PC-3 (cell line): ENCODE results near the gene ARHGAP9. TPM values are rescaled to one million over a fixed set of nuclear protein-coding genes. Genes with fewer than 3 reads are reported as not detected.

Experiments
- ATAC-seq: fragments of 200-7000 bp; cut with Tn5 transposase; 2 replicates; pipeline ENCODE4 v1.9.1; 2020; ENCODE audit warnings: mild to moderate bottlenecking, moderate library complexity
- BruUV-seq: library from RNA; stranded (reverse); fragments of 400-500 nt; replicated peaks from 2 replicates; lab custom pipeline; 2021; lab: Mats Ljungman, UMichigan
- CTCF ChIA-PET: fragments of 300-600 bp; sonication (Branson Sonifier 250); formaldehyde crosslinking; loops from one replicate; lab custom pipeline; 2022; ENCODE audit warnings: antibody characterized with exemption; lab: Charles Lee
- POLR2A ChIA-PET: fragments of 300-600 bp; sonication (Branson Sonifier 250); formaldehyde crosslinking; loops from one replicate; lab custom pipeline; 2022; ENCODE audit warnings: antibody characterized with exemption; ENCODE audit not compliant: unreplicated experiment; lab: Charles Lee
- DNase-seq: peaks from one replicate; pipeline ENCODE4 v3.0.0-alpha.2; 2015
- H2AFZ ChIP-seq: fragments of 300-600 bp; sonication (generic); 2 replicates; pipeline ENCODE4 v1.6.0; 2016; ENCODE audit warnings: antibody characterized with exemption, low read length
- H3F3A ChIP-seq: fragments of 300-600 bp; sonication (generic); one replicate; pipeline ENCODE4 v1.6.0; 2017; ENCODE audit warnings: antibody characterized with exemption, low read length, control low read depth, mild to moderate bottlenecking; ENCODE audit not compliant: unreplicated experiment
- H3K27ac ChIP-seq: fragments of 300-600 bp; sonication (generic); 2 replicates; pipeline ENCODE4 v1.5.1; 2016; ENCODE audit warnings: mild to moderate bottlenecking, low read length
- H3K27me3 ChIP-seq: fragments of 300-600 bp; sonication (generic); 2 replicates; pipeline ENCODE4 v1.6.1; 2016; ENCODE audit warnings: low read length, mixed read lengths
- H3K36me3 ChIP-seq: fragments of 300-600 bp; sonication (generic); 2 replicates; pipeline ENCODE4 v1.6.1; 2016; ENCODE audit warnings: low read depth, mixed run types, low read length, mixed read lengths
- H3K4me1 ChIP-seq: fragments of 300-600 bp; sonication (generic); 2 replicates; pipeline ENCODE4 v1.5.1; 2016; ENCODE audit warnings: low read length; ENCODE audit not compliant: insufficient read depth
- H3K4me2 ChIP-seq: fragments of 300-600 bp; sonication (generic); 2 replicates; pipeline ENCODE4 v1.6.0; 2016; ENCODE audit warnings: low read length
- H3K4me3 ChIP-seq: fragments of 300-600 bp; sonication (generic); 2 replicates; pipeline ENCODE4 v1.5.1; 2016; ENCODE audit warnings: mild to moderate bottlenecking, low read length, mixed read lengths
- H3K79me2 ChIP-seq: fragments of 300-600 bp; sonication (generic); 2 replicates; pipeline ENCODE4 v1.6.1; 2017; ENCODE audit warnings: low read length, mixed read lengths
- H3K9ac ChIP-seq: fragments of 300-600 bp; sonication (generic); 2 replicates; pipeline ENCODE4 v1.6.0; 2016; ENCODE audit warnings: mild to moderate bottlenecking, low read length
- H3K9me2 ChIP-seq: fragments of 300-600 bp; sonication (generic); replicated peaks from 2 replicates; pipeline ENCODE4 v1.6.1; 2016; ENCODE audit warnings: mixed run types, low read length, mixed read lengths
- H3K9me3 ChIP-seq: fragments of 300-600 bp; sonication (generic); 2 replicates; pipeline ENCODE4 v1.6.1; 2016; ENCODE audit warnings: low read length, mixed read lengths
- H4K20me1 ChIP-seq: fragments of 300-600 bp; sonication (generic); 2 replicates; pipeline ENCODE4 v1.6.1; 2016; ENCODE audit warnings: low read length, mixed read lengths
- CTCF ChIP-seq: fragments of 300-600 bp; sonication (generic); conservative IDR thresholded peaks from 2 replicates; pipeline ENCODE4 v1.5.1; 2017; ENCODE audit warnings: antibody characterized with exemption, low read depth, mild to moderate bottlenecking, low read length
- EZH2 ChIP-seq: fragments of 300-600 bp; sonication (generic); IDR thresholded peaks from one replicate; pipeline ENCODE4 v1.6.1; 2017; ENCODE audit warnings: antibody characterized with exemption, mild to moderate bottlenecking, low read length; ENCODE audit not compliant: unreplicated experiment
- EZH2phosphoT487 ChIP-seq: fragments of 300-600 bp; sonication (generic); IDR thresholded peaks from 2 replicates; pipeline ENCODE4 v1.6.1; 2018; ENCODE audit warnings: mild to moderate bottlenecking, antibody characterized with exemption, low read length, borderline replicate concordance
- intact Hi-C: fragments of 100-400 bp; cut with micrococcal nuclease; formaldehyde crosslinking; loops from 2 replicates; pipeline ENCODE4 v1.9.0; 2023
- total RNA-seq: library from RNA; depleted of rRNA; stranded (reverse); fragments of >200 nt; gene quantifications from 2 replicates; pipeline ENCODE4 v1.2.3, GENCODE V29; 2014

The ARHGAP9 gene
- total RNA-seq, 1 experiment from 2014 or later, result not detected

GRCh38 chr12:57522011-57522886 lies 42.6 kb upstream of the ARHGAP9 start, which contains the start of gene MBD6:
Gene MBD6, plus strand, starts transcription at chr12:57522824. Its CDS starts 1,480 bp downstream, at chr12:57524304.
- no TSS peak for BruUV-seq
- H3K36me3 ChIP-seq, result peaks cover 22% of the 10 kb centered on the region
- no peak for TF ChIP-seq CTCF
- H3F3A ChIP-seq, result no peaks in the 10 kb centered on the region
- peaks cover 55% of the 10 kb centered on the region for H3K79me2 ChIP-seq
- peak within 1 kb of the TSS; percentile 77 for H3K27ac ChIP-seq
- H3K27me3 ChIP-seq, result no peaks in the 10 kb centered on the region
- H3K4me1 ChIP-seq, result peaks cover 42% of the 10 kb centered on the region
- intact Hi-C loops, result no loop called here
- peak within 1 kb of the TSS; percentile 87 for H3K4me2 ChIP-seq
- H4K20me1 ChIP-seq, result peaks cover 23% of the 10 kb centered on the region
- H3K4me3 ChIP-seq, result peak within 1 kb of the TSS; percentile 71
- H3K9me2 ChIP-seq, result no peaks in the 10 kb centered on the region
- no peaks in the 10 kb centered on the region for H3K9me3 ChIP-seq
- ChIA-PET POLR2A (no interaction called here), CTCF (no interaction called here)
- H2AFZ ChIP-seq, result peak within 1 kb of the TSS; percentile 80
- peak within 1 kb of the TSS; percentile 75 for H3K9ac ChIP-seq
- DNase-seq (peak; percentile 84), ATAC-seq (peak; percentile 41)

- Histone ChIP-seq H2AFZ (peak overlapping the region; percentile 80), H3K9me3 (no peaks in the 10 kb centered on the region), H3K9ac (peak overlapping the region; percentile 75), H4K20me1 (peaks cover 28% of the 10 kb centered on the region), H3K27me3 (no peaks in the 10 kb centered on the region), H3K4me2 (peak overlapping the region; percentile 86), H3K4me1 (peaks cover 47% of the 10 kb centered on the region), H3K4me3 (peak overlapping the region; percentile 65), H3F3A (no peaks in the 10 kb centered on the region), H3K9me2 (no peaks in the 10 kb centered on the region), H3K27ac (peak overlapping the region; percentile 77), H3K79me2 (peaks cover 60% of the 10 kb centered on the region), H3K36me3 (peaks cover 22% of the 10 kb centered on the region; the same call in 1 of the 2 replicates)
- ChIA-PET CTCF (no interaction called here), POLR2A (no interaction called here)
- no peak for ATAC-seq
- no peak for TF ChIP-seq EZH2phosphoT487
- no peak for TF ChIP-seq CTCF
- TF ChIP-seq EZH2, result no peak
- DNase-seq, result no peak
- intact Hi-C loops, result no loop called here
- no TSS peak for BruUV-seq
Observed at GRCh38 chr12:57521525-57522010, 41.9 kb upstream of the ARHGAP9 start.
